Adrenal gland (tissue), 5 donors: Measurements from ENCODE around the gene ESAM.

Experiments
- CTCF ChIP-seq, 6 experiments: fragments of 450-650 bp in 4 of 6; fragments of 200-600 bp in 2 of 6; sonication (generic) in 1 of 6; IDR thresholded peaks; 1 replicate in 5 of 6; 2 replicates in 1 of 6; pipeline versions ENCODE4 v1.5.1 to v1.8.0; 2016 to 2021; ENCODE audit warnings: antibody characterized with exemption in 6 of 6, mild to moderate bottlenecking in 2 of 6, moderate library complexity in 1 of 6
- POLR2A ChIP-seq, 2 donors: fragments of 450-650 bp; IDR thresholded peaks; one replicate each; pipeline ENCODE4 v1.6.1; 2017; ENCODE audit warnings: antibody characterized with exemption in 2 of 2, mild to moderate bottlenecking in 2 of 2, moderate library complexity in 1 of 2
- donor health status: DM: no; HTN: no; CAD: no.

GRCh38 chr11:124717786-124718651, 44.1 kb downstream of the ESAM start:
- TF ChIP-seq CTCF (IDR thresholded peaks at IDR 0.05) (no peak), POLR2A (IDR thresholded peaks at IDR 0.05) (no peak)
